Panc1 (cell line): ENCODE data around the gene WIZ. TPM values are rescaled to one million over a fixed set of nuclear protein-coding genes. Genes with fewer than 3 reads are reported as not detected.

Experiments used
- ATAC-seq: fragments of 200-7000 bp; cut with Tn5 transposase; 2 replicates; pipeline ENCODE4 v1.9.1; 2020; ENCODE audit warnings: mild to moderate bottlenecking, moderate library complexity
- BruUV-seq: library from RNA; stranded (reverse); fragments of 400-500 nt; replicated peaks from 2 replicates; lab custom pipeline; 2021; lab: Mats Ljungman, UMichigan
- CTCF ChIA-PET: fragments of 300-600 bp; sonication (Branson Sonifier 250); formaldehyde crosslinking; loops from one replicate; lab custom pipeline; 2022; ENCODE audit warnings: antibody characterized with exemption; lab: Charles Lee
- POLR2A ChIA-PET: fragments of 300-600 bp; sonication (Branson Sonifier 250); formaldehyde crosslinking; loops from one replicate; lab custom pipeline; 2022; ENCODE audit warnings: antibody characterized with exemption; lab: Charles Lee
- DNase-seq: peaks from one replicate; pipeline ENCODE4 v3.0.0-alpha.2; 2010; ENCODE audit warnings: low read depth, low spot score
- H3K27ac ChIP-seq: 2 replicates; pipeline ENCODE4 v1.5.1; 2011; ENCODE audit warnings: mild to moderate bottlenecking, low read length, inconsistent platforms
- H3K27me3 ChIP-seq: fragments of 200-500 bp; sonication (Bioruptor generic); 2 replicates; pipeline ENCODE4 v1.6.0; 2014; ENCODE audit warnings: low read length, inconsistent platforms; ENCODE audit not compliant: control insufficient read depth, insufficient read depth
- H3K36me3 ChIP-seq: fragments of 200-500 bp; sonication (Bioruptor generic); 2 replicates; pipeline ENCODE4 v1.5.1; 2014; ENCODE audit warnings: inconsistent platforms, mild to moderate bottlenecking, low read length, moderate library complexity; ENCODE audit not compliant: control insufficient read depth, insufficient read depth
- H3K4me1 ChIP-seq: 2 replicates; pipeline ENCODE4 v1.5.1; 2011; ENCODE audit warnings: inconsistent platforms, mild to moderate bottlenecking, low read length, moderate library complexity; ENCODE audit not compliant: control insufficient read depth, insufficient read depth
- H3K4me3 ChIP-seq, 2 experiments: 2 replicates each; pipeline ENCODE4 v1.5.1; 2011 to 2012; ENCODE audit warnings: low read depth in 2 of 2, low read length in 2 of 2, mild to moderate bottlenecking in 2 of 2, inconsistent platforms in 1 of 2, moderate library complexity in 1 of 2
- H3K9me3 ChIP-seq: fragments of 200-500 bp; sonication (Bioruptor generic); 2 replicates; pipeline ENCODE4 v1.5.1; 2014; ENCODE audit warnings: low read depth, mild to moderate bottlenecking, inconsistent platforms, low read length, moderate library complexity; ENCODE audit not compliant: control insufficient read depth, insufficient read depth
- CTCF ChIP-seq: fragments of 450-650 bp; IDR thresholded peaks from 2 replicates; pipeline ENCODE4 v1.5.1; 2017; ENCODE audit warnings: mild to moderate bottlenecking
- POLR2AphosphoS5 ChIP-seq: IDR thresholded peaks from 2 replicates; pipeline ENCODE4 v1.6.1; 2012; ENCODE audit warnings: mild to moderate bottlenecking, low read depth, low read length, moderate library complexity
- REST ChIP-seq, 2 experiments: IDR thresholded peaks; 2 replicates each; pipeline ENCODE4 v1.6.1; 2011 to 2012; ENCODE audit warnings: low read depth in 2 of 2, control low read depth in 1 of 2, low read length in 1 of 2, mild to moderate bottlenecking in 1 of 2, moderate library complexity in 1 of 2; ENCODE audit not compliant: insufficient read depth in 1 of 2
- SIN3A ChIP-seq: IDR thresholded peaks from 2 replicates; pipeline ENCODE4 v1.6.1; 2012; ENCODE audit warnings: low read depth, mild to moderate bottlenecking, low read length, moderate library complexity, borderline replicate concordance; ENCODE audit not compliant: insufficient read depth
- TCF7L2 ChIP-seq: IDR thresholded peaks from 2 replicates; pipeline ENCODE4 v1.6.1; 2011; ENCODE audit warnings: mild to moderate bottlenecking, low read depth, low read length, inconsistent platforms
- in situ Hi-C: cut with HindIII; loops from 2 replicates; pipeline ENCODE4 v1.10.0; 2016; ENCODE audit warnings: low sequenced_read_pairs, low pct_unique_long_range_greater_than_20kb
- intact Hi-C: fragments of 100-400 bp; cut with micrococcal nuclease; formaldehyde crosslinking; loops from one replicate; pipeline ENCODE4 v1.10.0; 2022; ENCODE audit not compliant: unreplicated experiment
- total RNA-seq: library from RNA; stranded (reverse); gene quantifications from one replicate; pipeline ENCODE4 v1.2.1, GENCODE V29; 2021; ENCODE audit not compliant: unreplicated experiment

WIZ gene
- total RNA-seq, 1 experiment from 2014 or later: 41.9 TPM

- BruUV-seq: TSS peak; percentile 83
- Histone ChIP-seq H3K4me3 (peak overlapping the region; percentile 82 to 83), H3K27ac (peak overlapping the region; percentile 83), H3K36me3 (peaks cover 4% of the 10 kb centered on the region; the same call in 1 of the 2 replicates), H3K9me3 (no peaks in the 10 kb centered on the region), H3K4me1 (peaks cover 10% of the 10 kb centered on the region; the same call in 1 of the 2 replicates), H3K27me3 (no peaks in the 10 kb centered on the region)
- POLR2A ChIA-PET: no interaction called here
- TF ChIP-seq SIN3A (no peak), REST (IDR thresholded peaks at IDR 0.05; ENCODE audit: insufficient read depth in 1 of 2, low read depth in 2 of 2, low read length in 1 of 2) (no peak), POLR2AphosphoS5 (no peak), CTCF (no peak), TCF7L2 (no peak)
- CTCF ChIA-PET: no interaction called here
- intact Hi-C loops (no loop called here), in situ Hi-C loops (no loop called here)
- no peak for DNase-seq
- ATAC-seq: no peak
Measured at GRCh38 chr19:15431396-15432017, 18.2 kb downstream of the WIZ start.

- ChIA-PET POLR2A (interaction anchor here (0.6 kb wide), 1 partner anchor 1109 kb away, joined by 4 read pairs; no protein-coding TSS in a partner anchor), CTCF (no interaction called here)
- BruUV-seq: no TSS peak
- intact Hi-C loops: no loop called here
- Histone ChIP-seq H3K4me1 (peaks cover 10% of the 10 kb centered on the region; the same call in 1 of the 2 replicates), H3K4me3 (no peak overlapping the region), H3K36me3 (peaks cover 5% of the 10 kb centered on the region; the same call in 1 of the 2 replicates), H3K27ac (0 out of 2 replicates have a peak overlapping the region, but pooled peaks have one; percentile 83), H3K27me3 (no peaks in the 10 kb centered on the region), H3K9me3 (no peaks in the 10 kb centered on the region)
- ATAC-seq (no peak), DNase-seq (no peak)
- TF ChIP-seq TCF7L2 (no peak), CTCF (no peak), SIN3A (no peak), POLR2AphosphoS5 (no peak), REST (IDR thresholded peaks at IDR 0.05; ENCODE audit: insufficient read depth in 1 of 2, low read depth in 2 of 2, low read length in 1 of 2) (no peak)
- in situ Hi-C loops: no loop called here
Measured at GRCh38 chr19:15430526-15431120, 19.1 kb downstream of the WIZ start.
